Panc1 (cell line): ENCODE measurements around the gene RABGAP1L. TPM values are rescaled to one million over a fixed set of nuclear protein-coding genes. Genes with fewer than 3 reads are reported as not detected.

ENCODE experiments used
- ATAC-seq: fragments of 200-7000 bp; cut with Tn5 transposase; 2 replicates; pipeline ENCODE4 v1.9.1; 2020; ENCODE audit warnings: mild to moderate bottlenecking, moderate library complexity
- BruUV-seq: library from RNA; stranded (reverse); fragments of 400-500 nt; replicated peaks from 2 replicates; lab custom pipeline; 2021; lab: Mats Ljungman, UMichigan
- CTCF ChIA-PET: fragments of 300-600 bp; sonication (Branson Sonifier 250); formaldehyde crosslinking; loops from one replicate; lab custom pipeline; 2022; ENCODE audit warnings: antibody characterized with exemption; lab: Charles Lee
- POLR2A ChIA-PET: fragments of 300-600 bp; sonication (Branson Sonifier 250); formaldehyde crosslinking; loops from one replicate; lab custom pipeline; 2022; ENCODE audit warnings: antibody characterized with exemption; lab: Charles Lee
- DNase-seq: peaks from one replicate; pipeline ENCODE4 v3.0.0-alpha.2; 2010; ENCODE audit warnings: low read depth, low spot score
- H3K27ac ChIP-seq: 2 replicates; pipeline ENCODE4 v1.5.1; 2011; ENCODE audit warnings: mild to moderate bottlenecking, low read length, inconsistent platforms
- H3K27me3 ChIP-seq: fragments of 200-500 bp; sonication (Bioruptor generic); 2 replicates; pipeline ENCODE4 v1.6.0; 2014; ENCODE audit warnings: low read length, inconsistent platforms; ENCODE audit not compliant: control insufficient read depth, insufficient read depth
- H3K36me3 ChIP-seq: fragments of 200-500 bp; sonication (Bioruptor generic); 2 replicates; pipeline ENCODE4 v1.5.1; 2014; ENCODE audit warnings: inconsistent platforms, mild to moderate bottlenecking, low read length, moderate library complexity; ENCODE audit not compliant: control insufficient read depth, insufficient read depth
- H3K4me1 ChIP-seq: 2 replicates; pipeline ENCODE4 v1.5.1; 2011; ENCODE audit warnings: inconsistent platforms, mild to moderate bottlenecking, low read length, moderate library complexity; ENCODE audit not compliant: control insufficient read depth, insufficient read depth
- H3K4me3 ChIP-seq, 2 experiments: 2 replicates each; pipeline ENCODE4 v1.5.1; 2011 to 2012; ENCODE audit warnings: low read depth in 2 of 2, low read length in 2 of 2, mild to moderate bottlenecking in 2 of 2, inconsistent platforms in 1 of 2, moderate library complexity in 1 of 2
- H3K9me3 ChIP-seq: fragments of 200-500 bp; sonication (Bioruptor generic); 2 replicates; pipeline ENCODE4 v1.5.1; 2014; ENCODE audit warnings: low read depth, mild to moderate bottlenecking, inconsistent platforms, low read length, moderate library complexity; ENCODE audit not compliant: control insufficient read depth, insufficient read depth
- CTCF ChIP-seq: fragments of 450-650 bp; IDR thresholded peaks from 2 replicates; pipeline ENCODE4 v1.5.1; 2017; ENCODE audit warnings: mild to moderate bottlenecking
- POLR2AphosphoS5 ChIP-seq: IDR thresholded peaks from 2 replicates; pipeline ENCODE4 v1.6.1; 2012; ENCODE audit warnings: mild to moderate bottlenecking, low read depth, low read length, moderate library complexity
- REST ChIP-seq, 2 experiments: IDR thresholded peaks; 2 replicates each; pipeline ENCODE4 v1.6.1; 2011 to 2012; ENCODE audit warnings: low read depth in 2 of 2, control low read depth in 1 of 2, low read length in 1 of 2, mild to moderate bottlenecking in 1 of 2, moderate library complexity in 1 of 2; ENCODE audit not compliant: insufficient read depth in 1 of 2
- SIN3A ChIP-seq: IDR thresholded peaks from 2 replicates; pipeline ENCODE4 v1.6.1; 2012; ENCODE audit warnings: low read depth, mild to moderate bottlenecking, low read length, moderate library complexity, borderline replicate concordance; ENCODE audit not compliant: insufficient read depth
- TCF7L2 ChIP-seq: IDR thresholded peaks from 2 replicates; pipeline ENCODE4 v1.6.1; 2011; ENCODE audit warnings: mild to moderate bottlenecking, low read depth, low read length, inconsistent platforms
- in situ Hi-C: cut with HindIII; loops from 2 replicates; pipeline ENCODE4 v1.10.0; 2016; ENCODE audit warnings: low sequenced_read_pairs, low pct_unique_long_range_greater_than_20kb
- intact Hi-C: fragments of 100-400 bp; cut with micrococcal nuclease; formaldehyde crosslinking; loops from one replicate; pipeline ENCODE4 v1.10.0; 2022; ENCODE audit not compliant: unreplicated experiment
- total RNA-seq: library from RNA; stranded (reverse); gene quantifications from one replicate; pipeline ENCODE4 v1.2.1, GENCODE V29; 2021; ENCODE audit not compliant: unreplicated experiment

RABGAP1L gene
- total RNA-seq, 1 experiment from 2014 or later = 37.0 TPM

GRCh38 chr1:174702011-174702410, 542.7 kb downstream of the RABGAP1L start:
- in situ Hi-C loops = no loop called here

DNA sequence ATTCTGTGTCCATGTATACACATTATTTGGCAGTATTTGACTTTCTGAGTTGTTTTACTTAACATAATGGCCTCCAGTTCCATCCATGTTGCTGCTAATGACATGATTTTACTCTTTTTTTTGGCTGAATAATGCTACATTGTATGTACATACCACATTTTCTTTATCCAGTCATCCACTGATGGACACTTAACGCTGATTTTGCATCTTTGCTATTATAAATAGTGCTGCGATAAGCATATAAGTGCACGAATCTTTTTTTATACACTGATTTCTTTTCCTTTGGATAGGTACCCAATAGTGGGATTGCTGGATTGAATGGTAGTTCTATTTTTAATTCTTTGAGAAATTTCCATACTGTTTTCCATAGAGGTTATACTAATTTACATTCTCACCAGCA, 544.0 kb downstream of the RABGAP1L start:
- TF ChIP-seq REST (IDR thresholded peaks at IDR 0.05; ENCODE audit: insufficient read depth in 1 of 2, low read depth in 2 of 2, low read length in 1 of 2) (no peak), POLR2AphosphoS5 (no peak), TCF7L2 (no peak), SIN3A (no peak), CTCF (no peak)
- no TSS peak for BruUV-seq
- CTCF ChIA-PET = no interaction called here

More at GRCh38 chr1:174702011-174702410, 542.7 kb downstream of the RABGAP1L start:
- DNase-seq = no peak
- ATAC-seq = no peak
- POLR2A ChIA-PET = no interaction called here
- H3K9me3 ChIP-seq = no peaks in the 10 kb centered on the region
- CTCF ChIA-PET = interaction anchor here (1.0 kb wide), 1 partner anchor 24 kb away, joined by 3 read pairs; no protein-coding TSS in a partner anchor
- no peak for TF ChIP-seq TCF7L2
- TF ChIP-seq CTCF = no peak
- no peak for TF ChIP-seq SIN3A
- no peak for TF ChIP-seq REST (IDR thresholded peaks at IDR 0.05; ENCODE audit: insufficient read depth in 1 of 2, low read depth in 2 of 2, low read length in 1 of 2)
- TF ChIP-seq POLR2AphosphoS5 = no peak
- no peak overlapping the region for H3K4me3 ChIP-seq
- no peaks in the 10 kb centered on the region for H3K36me3 ChIP-seq
- BruUV-seq = no TSS peak
- H3K27me3 ChIP-seq = no peaks in the 10 kb centered on the region
- no peaks in the 10 kb centered on the region for H3K4me1 ChIP-seq
- H3K27ac ChIP-seq = no peak overlapping the region
- intact Hi-C loops = no loop called here

More for the DNA sequence above, 544.0 kb downstream of the RABGAP1L start:
- Histone ChIP-seq H3K36me3 (no peaks in the 10 kb centered on the region), H3K27me3 (no peaks in the 10 kb centered on the region), H3K4me3 (no peak overlapping the region), H3K4me1 (no peaks in the 10 kb centered on the region), H3K27ac (no peak overlapping the region), H3K9me3 (no peaks in the 10 kb centered on the region)
- intact Hi-C loops (no loop called here), in situ Hi-C loops (no loop called here)
- POLR2A ChIA-PET = no interaction called here
- no peak for ATAC-seq
- no peak for DNase-seq
